ENCODE measurements around the gene IFITM10.

IFITM10 gene
- total RNA-seq = 2.4 reads per million, percentile 7 among the genes with 10 or more reads in this experiment

- DNase-seq = no peak
These were observed at the start of gene IFITM10 for GRCh38 chr11:1750481-1750839. TSS of gene IFITM10 (minus strand) at chr11:1750595. CDS start at chr11:1750442, 153 bp downstream.

- DNase-seq = no peak
These were observed 47.2 kb upstream of the IFITM10 start for GRCh38 chr11:1797391-1798125.

- no peak for DNase-seq
These were observed 46.1 kb upstream of the IFITM10 start for GRCh38 chr11:1796413-1797011.

GRCh38 chr11:1793081-1793480, 42.7 kb upstream of the IFITM10 start:
- DNase-seq = no peak

- DNase-seq = no peak
These were observed 42.1 kb upstream of the IFITM10 start for GRCh38 chr11:1792461-1792860.

- DNase-seq = no peak
These were observed 41.5 kb upstream of the IFITM10 start for GRCh38 chr11:1791912-1792311.

- DNase-seq = no peak
These were observed 36.1 kb upstream of the IFITM10 start for GRCh38 chr11:1786466-1786865.

GRCh38 chr11:1785749-1786413, 35.5 kb upstream of the IFITM10 start:
- no peak for DNase-seq

- no peak for DNase-seq
These were observed 34.6 kb upstream of the IFITM10 start for GRCh38 chr11:1784761-1785650.

- DNase-seq = no peak
These were observed 33.5 kb upstream of the IFITM10 start for GRCh38 chr11:1783725-1784529.

- no peak for DNase-seq
These were observed 32.7 kb upstream of the IFITM10 start for GRCh38 chr11:1782831-1783724.

GRCh38 chr11:1782031-1782590, 31.7 kb upstream of the IFITM10 start:
- DNase-seq = no peak

GRCh38 chr11:1781593-1781975, 31.2 kb upstream of the IFITM10 start:
- no peak for DNase-seq

GRCh38 chr11:1780700-1781592, 30.6 kb upstream of the IFITM10 start:
- no peak for DNase-seq

- no peak for DNase-seq
These were observed 29.7 kb upstream of the IFITM10 start for GRCh38 chr11:1779806-1780699.

- DNase-seq = no peak
These were observed 28.8 kb upstream of the IFITM10 start for GRCh38 chr11:1779034-1779805.

- DNase-seq = no peak
These were observed 27.9 kb upstream of the IFITM10 start for GRCh38 chr11:1778141-1778911.

Measured in effector CD4-positive, alpha-beta T cell (primary cell).